GM12891 (cell line): ENCODE results near the gene PHYHD1.

Experiments used
- POLR2AphosphoS5 ChIP-seq: IDR thresholded peaks from 2 replicates; pipeline ENCODE4 v1.6.1; 2011; ENCODE audit warnings: low read depth, low read length, control low read depth
- TAF1 ChIP-seq: IDR thresholded peaks from 2 replicates; pipeline ENCODE4 v1.6.1; 2011; ENCODE audit warnings: low read depth, low read length, control low read depth

GRCh38 chr9:128940946-128941755 is 20.4 kb downstream of the PHYHD1 start:
- TF ChIP-seq POLR2AphosphoS5 (no peak), TAF1 (no peak)
